B cell (primary cell): ENCODE results near the gene APLN. TPM values are rescaled to one million over a fixed set of nuclear protein-coding genes. Genes with fewer than 3 reads are reported as not detected.

Experiments used
- ATAC-seq: fragments of 200-7000 bp; cut with Tn5 transposase; one replicate; pipeline ENCODE4 v1.10.0; 2021; ENCODE audit warnings: low read depth, mild to moderate bottlenecking, moderate number of reproducible peaks, moderate library complexity
- CTCF ChIA-PET: fragments of 350-600 bp; sonication (Branson Sonifier 250); formaldehyde crosslinking; loops from one replicate; lab custom pipeline; 2021; ENCODE audit warnings: antibody characterized with exemption, inconsistent platforms; lab: Charles Lee
- POLR2A ChIA-PET: fragments of 350-600 bp; sonication (Branson Sonifier 250); formaldehyde crosslinking; loops from one replicate; lab custom pipeline; 2021; ENCODE audit warnings: antibody characterized with exemption; lab: Charles Lee
- DNase-seq: peaks from one replicate; pipeline ENCODE4 v3.0.0; 2013
- H2AFZ ChIP-seq: 2 replicates; pipeline ENCODE4 v1.6.1; 2012; ENCODE audit warnings: mild to moderate bottlenecking, low read depth, low read length; ENCODE audit not compliant: insufficient read depth, poor library complexity, severe bottlenecking
- H3K27ac ChIP-seq, 2 donors: 1 replicate in 1 of 2; 2 replicates in 1 of 2; pipeline ENCODE4 v1.5.1; 2012 to 2013; ENCODE audit warnings: low read length in 2 of 2, mild to moderate bottlenecking in 2 of 2, moderate library complexity in 1 of 2
- H3K27me3 ChIP-seq, 4 experiments: fragments of 200-600 bp in 1 of 4; sonication (generic) in 1 of 4; replicated peaks in 1 of 4; 1 replicate in 2 of 4; 2 replicates in 2 of 4; pipeline versions ENCODE4 v1.6.1 to v1.7.0; 2013 to 2016; ENCODE audit warnings: low read length in 3 of 4, mild to moderate bottlenecking in 2 of 4, mixed read lengths in 1 of 4, moderate library complexity in 1 of 4; ENCODE audit not compliant: insufficient read depth in 4 of 4, control insufficient read depth in 3 of 4; ENCODE audit errors: control extremely low read depth in 1 of 4
- H3K36me3 ChIP-seq, 2 experiments: replicated peaks in 1 of 2; 1 replicate in 1 of 2; 2 replicates in 1 of 2; pipeline versions ENCODE4 v1.6.1 to v1.7.1; 2013; ENCODE audit warnings: low read length in 1 of 2; ENCODE audit not compliant: insufficient read depth in 2 of 2, control insufficient read depth in 1 of 2; ENCODE audit errors: control extremely low read depth in 1 of 2, extremely low read depth in 1 of 2
- H3K4me1 ChIP-seq, 2 donors: fragments of 200-600 bp in 1 of 2; sonication (generic) in 1 of 2; 1 replicate in 1 of 2; 2 replicates in 1 of 2; pipeline versions ENCODE4 v1.5.1 to v1.6.1; 2013 to 2017; ENCODE audit warnings: low read length in 2 of 2; ENCODE audit not compliant: control insufficient read depth in 2 of 2, insufficient read depth in 2 of 2
- H3K4me2 ChIP-seq: replicated peaks from 2 replicates; pipeline ENCODE3; 2012; ENCODE audit warnings: mild to moderate bottlenecking, low read depth, low read length; ENCODE audit not compliant: poor library complexity, severe bottlenecking
- H3K4me3 ChIP-seq, 5 experiments: fragments of 200-600 bp in 1 of 5; sonication (generic) in 1 of 5; 1 replicate in 3 of 5; 2 replicates in 2 of 5; pipeline versions ENCODE4 v1.5.1 to v1.7.0; 2011 to 2016; ENCODE audit warnings: low read length in 4 of 5, mild to moderate bottlenecking in 4 of 5, low read depth in 2 of 5, control low read depth in 1 of 5, moderate library complexity in 1 of 5; ENCODE audit not compliant: insufficient read depth in 1 of 5; ENCODE audit errors: control extremely low read depth in 1 of 5, extremely low read depth in 1 of 5
- H3K79me2 ChIP-seq: fragments of 200-600 bp; sonication (generic); one replicate; pipeline ENCODE4 v1.6.0; 2016; ENCODE audit warnings: low read length; ENCODE audit not compliant: control insufficient read depth, insufficient read depth
- H3K9ac ChIP-seq: fragments of 200-600 bp; sonication (generic); 2 replicates; pipeline ENCODE4 v1.6.1; 2017; ENCODE audit warnings: mild to moderate bottlenecking, low read length, moderate library complexity
- H3K9me3 ChIP-seq, 3 donors: one replicate each; pipeline versions ENCODE4 v1.6.1 to v1.7.1; 2013; ENCODE audit warnings: low read length in 2 of 3; ENCODE audit not compliant: control insufficient read depth in 2 of 3, insufficient read depth in 1 of 3; ENCODE audit errors: control extremely low read depth in 1 of 3
- H4K20me1 ChIP-seq: 2 replicates; pipeline ENCODE4 v1.6.0; 2012; ENCODE audit warnings: mild to moderate bottlenecking, low read length; ENCODE audit not compliant: insufficient read depth, control insufficient read depth, poor library complexity, severe bottlenecking
- H3K27ac Mint-ChIP-seq: one replicate; pipeline ENCODE4 v1.8.0; 2021; ENCODE audit warnings: mixed read lengths
- H3K27me3 Mint-ChIP-seq: one replicate; pipeline ENCODE4 v1.8.0; 2021; ENCODE audit warnings: mixed read lengths
- H3K4me1 Mint-ChIP-seq: one replicate; pipeline ENCODE4 v1.8.0; 2021; ENCODE audit warnings: mixed read lengths
- H3K4me3 Mint-ChIP-seq: one replicate; pipeline ENCODE4 v1.8.0; 2021; ENCODE audit warnings: mixed read lengths
- H3K9me3 Mint-ChIP-seq: one replicate; pipeline ENCODE4 v1.8.0; 2022; ENCODE audit warnings: mixed read lengths; ENCODE audit not compliant: insufficient read depth
- CTCF ChIP-seq: fragments of 200-600 bp; IDR thresholded peaks from one replicate; pipeline ENCODE4 v1.8.0; 2022; ENCODE audit warnings: antibody characterized with exemption, mild to moderate bottlenecking
- EZH2 ChIP-seq: IDR thresholded peaks from 2 replicates; pipeline ENCODE4 v1.6.1; 2012; ENCODE audit warnings: borderline replicate concordance, low read depth, mild to moderate bottlenecking, moderate library complexity, low read length; ENCODE audit not compliant: insufficient read depth, poor library complexity, severe bottlenecking
- WGBS: methylation state at CpG from one replicate; pipeline ENCODE4 v1.1.5; 2013; ENCODE audit warnings: missing lambda C conversion rate; ENCODE audit not compliant: insufficient coverage; 5-methylcytosine and 5-hydroxymethylcytosine counted together
- intact Hi-C: fragments of 100-400 bp; cut with micrococcal nuclease; formaldehyde crosslinking; loops from one replicate; pipeline ENCODE4 v1.10.0; 2022
- polyA plus RNA-seq: library from polyadenylated mRNA; depleted of rRNA; stranded (reverse); fragments of >200 nt; gene quantifications from 2 replicates; pipeline ENCODE4 v1.2.3, GENCODE V29; 2012
- total RNA-seq, 2 donors: library from RNA; stranded (reverse); fragments of 120-200 nt in 1 of 2; gene quantifications; 1 replicate in 1 of 2; 2 replicates in 1 of 2; pipeline versions ENCODE4 v1.2.3 to v1.2.4, GENCODE V29; 2013 to 2022

Gene APLN
- total and polyA plus RNA-seq, 2 donors (not counting 1 experiment from before 2014, with no cell fraction given), result not detected

- DNase-seq, result peak; percentile 77
- intact Hi-C loops, result loop anchor here (1.0 to 5.0 kb wide), 3 partner anchors 89 to 423 kb away; no protein-coding TSS in a partner anchor
- H3K79me2 ChIP-seq, result no peaks in the 10 kb centered on the region
- TF ChIP-seq CTCF, result peak; percentile 78
- no peak for TF ChIP-seq EZH2
- H3K9ac ChIP-seq, result no peak overlapping the region
- H2AFZ ChIP-seq, result peak overlapping the region; percentile 70
- WGBS, result 33% methylated on average over 1 of the region's 13 CpGs
- H3K4me1 Mint-ChIP-seq, result peaks cover 2% of the 10 kb centered on the region
- H4K20me1 ChIP-seq, result no peaks in the 10 kb centered on the region
- ChIA-PET POLR2A (interaction anchor here (0.6 kb wide), 2 partner anchors 163 to 315 kb away, joined by 3 read pairs; no protein-coding TSS in a partner anchor), CTCF (interaction anchor here (1.1 to 7.5 kb wide), 11 partner anchors 11 to 573 kb away, joined by 3 to 73 read pairs (median 4); no protein-coding TSS in a partner anchor)
- peak overlapping the region; percentile 17 for H3K4me2 ChIP-seq
- H3K27me3 Mint-ChIP-seq, result no peaks in the 10 kb centered on the region
- H3K4me3 ChIP-seq, result no peak overlapping the region
- H3K27me3 ChIP-seq, result no peaks in the 10 kb centered on the region
- no peak overlapping the region for H3K27ac Mint-ChIP-seq
- H3K4me3 Mint-ChIP-seq, result no peak overlapping the region
- H3K9me3 Mint-ChIP-seq, result no peaks in the 10 kb centered on the region
- ATAC-seq, result peak; percentile 78
- no peaks in the 10 kb centered on the region for H3K36me3 ChIP-seq
- H3K9me3 ChIP-seq, result peaks cover 0 to 5% (median 0%) of the 10 kb centered on the region in 3 donors
- no peak overlapping the region for H3K27ac ChIP-seq
- H3K4me1 ChIP-seq, result peaks cover 0 to 5% of the 10 kb centered on the region in 2 donors
Measured at GRCh38 chrX:129637217-129638109, 17.3 kb downstream of the APLN start.
